ENCODE results near the gene CERS2.

The CERS2 gene

DNA sequence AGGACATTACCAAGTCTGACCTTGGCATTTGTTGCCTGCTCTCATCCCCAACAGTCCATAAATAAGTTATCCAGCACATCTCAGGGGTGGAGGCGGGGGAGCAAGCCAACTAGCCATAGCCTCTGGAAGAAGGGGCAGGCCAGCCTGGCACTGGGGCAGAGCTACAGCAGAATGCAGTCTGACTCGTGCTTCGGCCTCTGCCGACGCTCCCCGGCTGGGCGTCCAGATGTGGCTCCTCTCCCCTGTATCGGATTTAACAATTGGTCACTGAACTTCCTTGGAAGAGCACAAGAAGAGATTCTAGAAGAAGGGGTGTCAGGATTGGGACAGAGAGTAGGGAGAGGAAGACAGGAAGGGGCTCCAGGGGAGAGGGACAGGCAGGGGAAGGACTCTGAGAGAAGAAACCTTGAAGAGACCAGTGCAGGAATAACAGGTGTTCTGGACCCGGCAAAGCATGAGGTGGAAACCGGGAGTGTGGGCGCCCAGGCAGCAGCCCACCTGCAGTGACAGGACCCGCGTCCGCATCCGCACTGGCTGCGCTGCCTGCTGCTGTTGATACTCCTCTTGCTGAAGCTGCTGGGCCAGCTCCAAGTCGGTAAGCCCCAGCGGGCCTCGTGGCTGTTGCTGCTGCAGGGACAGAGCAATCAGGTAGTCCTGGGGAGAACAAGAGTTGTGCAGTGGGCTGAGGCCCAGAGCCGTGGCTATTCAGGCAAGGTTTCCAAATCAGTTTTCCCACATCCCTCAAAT lies 22.7 kb upstream of the CERS2 start:
- no peak for DNase-seq

DNA sequence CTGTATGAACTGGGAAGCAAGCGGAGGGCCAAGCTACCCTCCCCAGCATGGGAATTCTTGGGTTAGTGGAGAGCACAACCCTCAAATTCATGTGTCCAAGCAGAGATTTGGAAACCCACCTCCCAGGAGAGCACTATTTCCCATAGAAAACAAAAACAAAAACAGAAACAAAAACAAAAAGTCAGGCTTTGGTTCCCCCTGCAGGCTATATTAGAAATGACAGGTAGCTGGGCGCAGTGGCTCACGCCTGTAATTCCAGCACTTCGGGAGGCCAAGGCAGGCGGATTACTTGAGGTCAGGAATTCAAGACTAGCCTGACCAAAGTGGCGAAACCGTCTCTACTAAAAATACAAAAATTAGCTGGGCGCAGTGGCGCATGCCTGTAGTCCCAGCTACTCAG lies 21.3 kb upstream of the CERS2 start:
- no peak for DNase-seq

DNA sequence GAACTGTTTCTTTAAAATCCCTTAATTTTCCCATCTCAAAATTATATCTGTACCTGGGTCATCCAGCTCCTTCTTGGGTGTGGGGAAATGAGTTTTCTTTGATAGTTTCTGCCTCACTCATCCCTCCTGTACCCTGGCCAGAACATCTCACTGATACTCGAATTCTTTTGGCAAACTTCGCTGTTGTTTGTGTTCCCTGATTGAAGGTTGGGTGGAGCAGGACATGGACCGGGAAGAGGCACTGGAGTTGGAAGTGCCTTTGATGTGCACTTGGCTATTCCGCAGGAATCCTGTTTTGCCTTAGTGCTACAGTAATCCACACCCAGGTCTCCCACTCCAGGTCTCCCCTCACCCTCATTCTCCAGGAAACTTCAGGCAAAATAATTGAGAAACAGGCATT lies 20.8 kb upstream of the CERS2 start:
- no peak for DNase-seq

DNA sequence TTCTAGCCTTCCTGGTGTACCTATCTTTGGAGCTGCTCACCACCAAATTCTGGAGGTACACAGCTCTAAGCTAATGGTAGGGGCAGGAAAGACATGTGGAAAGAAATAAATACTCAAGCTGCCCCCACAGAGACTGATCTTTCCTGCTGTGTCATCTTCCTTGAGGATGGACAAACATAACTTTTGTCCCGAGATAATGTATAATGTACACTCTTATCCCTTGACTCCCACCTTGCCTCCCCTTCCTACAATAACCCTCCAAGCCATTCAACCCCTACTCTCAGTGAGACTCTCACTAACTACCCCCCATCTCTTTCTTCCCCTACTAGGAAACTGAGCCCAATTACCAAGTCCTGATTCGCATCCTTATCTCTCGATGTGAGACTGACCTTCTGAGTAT lies 19.6 kb upstream of the CERS2 start:
- no peak for DNase-seq

DNA sequence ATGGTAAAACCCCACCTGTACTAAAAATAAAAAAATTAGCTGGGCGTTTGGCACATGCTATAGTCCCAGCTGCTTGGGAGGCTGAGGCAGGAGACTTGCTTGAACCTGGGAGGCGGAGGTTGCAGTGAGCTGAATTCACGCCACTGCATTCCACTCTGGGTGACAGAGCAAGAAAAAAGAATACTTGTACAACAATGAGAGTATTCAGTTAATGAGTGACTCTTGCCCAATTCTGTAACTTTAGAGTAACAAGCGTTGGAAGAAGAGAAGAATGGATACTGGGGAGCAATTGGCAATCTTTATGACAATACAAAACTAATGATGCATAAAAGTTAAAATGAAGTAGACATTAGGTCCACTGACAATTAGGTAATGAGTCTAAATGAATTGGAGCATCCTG lies 18.0 kb upstream of the CERS2 start:
- no peak for DNase-seq

DNA sequence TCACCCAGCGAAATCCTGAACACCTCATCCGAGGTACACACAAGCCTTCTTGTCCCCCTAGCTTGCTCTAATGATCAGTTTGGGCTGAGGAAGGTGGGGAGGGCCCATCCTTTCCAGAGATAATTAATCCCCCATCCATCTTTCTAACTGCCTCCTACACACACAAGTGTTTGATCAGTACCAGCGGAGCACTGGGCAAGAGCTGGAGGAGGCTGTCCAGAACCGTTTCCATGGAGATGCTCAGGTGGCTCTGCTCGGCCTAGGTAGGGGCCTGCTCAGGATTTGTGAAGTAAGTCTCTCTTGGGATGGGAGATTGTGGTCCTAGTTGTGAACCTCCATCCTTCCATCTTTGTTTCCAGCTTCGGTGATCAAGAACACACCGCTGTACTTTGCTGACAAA lies 13.3 kb upstream of the CERS2 start:
- DNase-seq = no peak

DNA sequence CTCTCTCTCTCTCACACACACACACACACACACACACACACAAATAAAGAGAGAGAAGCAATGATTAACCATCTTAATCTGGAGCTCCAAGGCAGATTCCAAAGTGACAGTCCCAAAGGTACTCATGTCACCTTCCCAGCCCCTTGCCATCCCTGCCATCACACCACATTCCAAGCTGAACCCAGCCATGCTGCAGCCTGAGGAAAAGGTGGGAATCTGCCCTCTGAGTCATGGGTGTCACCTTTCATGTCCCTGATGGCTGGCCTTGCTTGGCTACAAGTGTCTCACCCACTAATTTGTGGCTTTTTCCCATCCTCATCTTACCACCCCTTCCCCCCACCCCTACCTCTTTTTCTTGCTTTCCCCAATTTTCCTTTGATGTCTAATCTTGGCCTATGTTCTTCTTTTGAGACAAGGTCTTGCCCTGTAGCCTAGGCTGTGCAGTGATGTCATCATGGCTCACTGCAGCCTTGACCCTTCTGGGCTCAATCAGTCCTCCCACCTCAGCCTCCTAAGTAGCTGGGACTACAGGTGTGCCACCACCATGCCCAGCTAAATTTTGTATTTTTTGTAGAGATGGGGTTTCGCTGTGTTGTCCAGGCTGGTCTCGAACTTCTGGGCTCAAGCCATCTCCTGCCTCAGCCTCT lies 10.7 kb upstream of the CERS2 start:
- no peak for DNase-seq

DNA sequence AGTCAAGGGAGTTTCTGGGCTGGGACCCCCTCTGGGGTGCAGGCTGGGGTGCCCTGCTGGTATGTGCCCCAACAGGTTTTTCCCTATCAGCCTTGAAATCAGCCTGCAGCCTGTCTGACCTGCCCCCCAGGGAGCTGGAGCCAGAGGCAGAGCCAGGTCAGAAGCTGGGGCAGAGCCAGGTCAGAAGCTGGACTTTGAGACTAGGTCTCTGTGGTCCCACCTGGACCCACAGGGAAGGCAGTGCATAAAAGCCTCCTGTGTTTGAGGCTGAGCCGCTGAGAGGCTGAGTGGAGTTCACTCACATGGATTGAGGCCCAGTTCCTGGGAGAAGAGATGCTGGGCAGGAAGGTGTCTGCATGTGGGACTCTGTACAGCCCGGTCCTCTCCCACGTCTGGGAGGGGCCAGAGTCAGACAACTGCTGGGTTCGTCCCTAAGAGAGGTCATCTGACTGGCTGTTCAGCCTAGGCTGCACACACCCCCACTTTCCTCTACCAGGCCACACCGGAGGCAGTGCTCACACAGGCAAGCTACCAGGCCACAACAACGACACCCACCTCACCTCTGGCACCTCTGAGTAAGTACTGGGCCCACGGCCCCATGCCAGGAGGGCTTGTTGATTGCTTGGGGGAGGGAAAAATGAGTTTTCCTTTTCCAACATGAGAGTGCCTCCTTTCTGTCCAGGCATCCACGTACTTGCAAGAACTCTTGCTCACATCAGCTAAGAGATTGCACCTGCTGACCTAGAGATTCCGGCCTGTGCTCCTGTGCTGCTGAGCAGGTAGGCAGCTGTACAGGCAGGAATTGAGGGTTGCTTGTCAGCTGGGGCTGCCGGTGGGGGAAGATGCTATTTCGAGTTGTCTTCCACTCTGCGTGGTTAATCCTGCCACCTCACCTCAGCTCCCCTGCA lies 7.4 kb upstream of the CERS2 start, which contains the start of gene ANXA9:
Gene ANXA9 (plus strand): TSS at position 488 of the 908 bp plus-strand sequence. CDS start 814 bp downstream, outside the sequence.
- no peak for DNase-seq

DNA sequence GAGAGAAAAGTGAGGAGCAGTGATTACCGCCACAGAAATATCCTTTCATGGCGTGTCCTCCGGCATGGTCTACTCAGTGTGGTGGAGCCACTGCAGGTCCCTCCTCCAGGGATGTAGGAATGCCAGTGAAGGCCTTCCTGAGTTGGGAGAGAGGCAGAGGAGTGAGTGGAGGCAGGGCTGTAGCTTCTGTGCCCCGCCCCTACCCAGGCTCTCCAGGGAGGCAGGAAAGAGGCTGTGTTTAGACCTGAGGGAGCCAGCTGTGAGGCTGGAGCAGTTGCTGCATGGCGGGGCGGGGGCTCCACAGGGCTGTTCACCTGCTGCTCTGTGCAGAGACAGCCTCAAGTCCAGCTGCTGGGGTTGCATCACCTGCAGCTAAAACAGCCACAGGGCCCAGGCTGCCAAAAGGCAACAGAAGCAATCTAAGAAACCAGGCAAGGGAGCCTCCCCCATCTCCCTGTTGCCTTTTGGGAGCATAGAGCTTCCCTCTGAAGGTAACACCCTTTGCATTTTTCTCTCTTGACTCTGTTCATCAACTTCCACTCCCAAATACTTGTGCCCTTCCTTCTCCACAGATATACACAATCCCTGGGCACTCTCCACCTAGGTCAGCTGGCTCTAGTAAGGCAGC lies 6.7 kb upstream of the CERS2 start:
- DNase-seq = no peak

DNA sequence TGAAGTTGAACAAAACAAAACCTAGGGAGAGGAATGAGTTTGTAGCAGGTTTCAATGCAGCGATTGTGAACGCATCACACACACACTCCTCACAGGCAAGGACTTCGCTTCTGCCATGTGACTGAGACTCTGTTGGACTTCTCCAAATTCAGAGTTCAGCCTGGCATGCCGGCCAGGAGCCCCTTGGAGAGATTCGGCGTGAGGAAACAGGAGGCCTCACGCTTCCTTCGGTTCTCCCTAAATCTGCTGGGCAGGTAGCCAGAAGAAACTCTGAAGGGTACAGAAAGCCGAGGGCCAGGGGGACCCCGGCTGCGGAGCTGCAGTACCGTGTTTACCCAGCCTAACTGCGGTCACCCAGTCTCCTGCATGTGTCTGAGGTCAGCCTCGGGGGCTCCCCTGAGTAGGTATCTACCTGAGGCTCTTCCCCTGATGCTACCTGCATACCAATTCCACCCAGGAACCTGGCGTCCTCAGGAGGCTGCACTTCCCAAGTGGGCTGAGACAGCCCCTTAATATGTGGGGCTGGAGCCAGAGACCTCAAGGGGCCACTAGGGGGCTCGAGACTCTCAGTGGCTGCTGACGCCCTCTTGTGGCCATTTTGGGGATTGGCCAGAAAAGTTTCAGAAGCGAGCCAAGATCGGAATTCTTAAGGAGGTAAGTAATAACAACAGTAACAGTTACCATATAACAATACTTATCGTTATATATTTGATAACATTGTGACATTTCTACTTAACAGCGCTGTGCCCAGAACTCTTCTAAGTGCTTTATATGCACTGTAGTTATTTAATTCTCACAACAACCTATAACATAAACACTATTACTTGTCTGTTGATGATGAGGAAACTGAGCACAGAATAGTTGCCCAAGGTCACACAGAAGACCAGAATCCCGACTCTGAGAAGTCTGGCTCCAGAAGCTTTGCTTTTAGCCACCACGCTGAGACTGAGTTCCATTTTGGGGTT lies 4.7 kb upstream of the CERS2 start:
- peak; percentile 78 for DNase-seq

DNA sequence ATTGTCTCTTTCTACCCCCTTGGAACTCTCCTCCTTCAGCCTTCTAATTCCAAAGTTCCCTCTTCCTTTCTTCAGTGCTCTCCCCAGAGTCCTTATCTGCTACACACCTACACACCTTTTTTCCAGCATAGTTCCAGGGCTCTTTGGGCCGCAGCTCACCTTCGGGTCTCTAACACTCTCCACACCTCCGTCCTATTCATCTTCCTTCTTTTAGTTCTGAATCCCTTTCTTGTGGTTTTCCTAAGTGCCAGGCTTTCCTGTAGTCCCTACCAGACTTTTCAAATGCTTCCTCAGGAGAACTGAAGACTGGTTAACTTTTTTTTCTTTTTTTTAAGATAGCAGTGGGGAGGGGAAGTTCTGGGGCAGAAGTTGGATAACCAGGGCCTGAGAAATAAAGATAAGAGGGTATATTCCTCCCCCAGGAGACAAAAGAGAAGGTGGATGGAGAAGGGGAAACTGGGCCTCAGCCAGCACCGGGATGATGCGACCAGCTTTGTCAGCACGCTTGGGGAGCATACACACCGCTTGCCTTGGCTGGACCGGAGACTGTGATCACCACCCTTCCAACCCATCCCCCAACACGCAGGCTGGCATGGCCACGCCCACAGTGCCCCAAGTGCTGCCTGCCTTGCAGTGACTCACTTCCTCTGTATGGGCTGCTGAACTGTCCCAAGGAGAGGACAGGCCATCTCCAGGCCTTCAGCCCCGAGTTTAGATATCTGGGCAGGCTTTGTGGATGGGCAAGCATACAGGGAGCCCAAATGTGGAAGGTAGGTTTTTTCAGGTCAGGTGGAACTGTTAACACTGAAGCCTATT lies 2.5 kb upstream of the CERS2 start:
- DNase-seq = peak; percentile 67

DNA sequence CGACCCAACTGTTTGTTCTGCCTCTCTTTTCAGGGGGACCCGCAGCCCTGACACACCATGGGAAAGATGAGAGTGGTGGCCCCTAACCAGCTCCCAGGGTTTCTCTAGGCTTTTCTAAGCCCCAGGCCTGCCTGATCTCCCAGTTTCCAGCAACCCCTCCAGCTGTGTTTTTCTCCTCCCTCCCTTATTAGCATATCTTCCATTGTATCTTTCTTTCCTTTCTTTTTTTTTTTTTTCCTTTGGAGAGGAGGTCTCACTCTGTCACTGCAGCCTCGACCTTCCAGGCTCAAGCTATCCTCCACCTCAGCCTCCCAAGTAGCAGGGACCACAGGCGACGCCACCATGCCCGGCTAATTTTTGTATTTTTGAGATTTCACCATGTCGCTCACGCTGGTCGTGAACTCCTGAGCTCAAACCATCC lies 1.8 kb upstream of the CERS2 start:
- no peak for DNase-seq

DNA sequence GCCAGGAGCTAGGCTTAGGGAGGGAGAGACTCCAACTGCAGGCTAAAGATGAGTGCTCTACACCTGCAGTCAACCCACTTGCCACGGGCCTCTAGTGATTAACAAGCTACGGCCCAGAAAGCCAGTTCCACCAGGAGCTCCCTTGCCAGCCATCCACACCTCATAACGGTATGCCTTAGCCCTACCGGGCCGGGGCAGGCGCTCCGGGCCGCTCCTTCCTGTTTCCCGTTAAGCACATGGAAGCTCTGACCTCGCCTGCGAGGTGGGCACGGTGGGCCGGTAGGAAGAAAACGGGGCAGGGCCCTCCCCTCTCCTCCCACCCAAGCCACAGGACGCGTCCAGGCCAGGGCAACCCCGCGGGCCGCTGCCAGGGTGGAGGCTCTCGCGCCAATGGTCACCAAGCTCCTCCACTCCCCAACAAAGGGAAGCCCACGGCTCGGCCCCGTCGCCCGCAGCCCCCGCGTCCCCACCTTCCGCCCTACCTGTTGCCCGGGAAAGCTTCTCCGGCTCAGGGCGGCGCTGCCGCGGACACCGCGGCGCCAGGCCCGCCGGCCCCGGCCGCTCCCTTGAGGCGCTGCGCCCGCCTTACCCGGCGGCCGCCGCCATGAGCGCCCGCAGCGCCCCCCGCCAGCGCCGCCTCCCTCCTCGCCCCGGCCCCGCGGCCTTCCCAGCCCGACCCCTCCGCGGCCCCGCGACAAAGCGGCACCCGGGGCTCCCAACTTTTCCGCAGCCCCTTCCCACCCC lies 627 bp downstream of the CERS2 start:
- peak; percentile 35 for DNase-seq

DNA sequence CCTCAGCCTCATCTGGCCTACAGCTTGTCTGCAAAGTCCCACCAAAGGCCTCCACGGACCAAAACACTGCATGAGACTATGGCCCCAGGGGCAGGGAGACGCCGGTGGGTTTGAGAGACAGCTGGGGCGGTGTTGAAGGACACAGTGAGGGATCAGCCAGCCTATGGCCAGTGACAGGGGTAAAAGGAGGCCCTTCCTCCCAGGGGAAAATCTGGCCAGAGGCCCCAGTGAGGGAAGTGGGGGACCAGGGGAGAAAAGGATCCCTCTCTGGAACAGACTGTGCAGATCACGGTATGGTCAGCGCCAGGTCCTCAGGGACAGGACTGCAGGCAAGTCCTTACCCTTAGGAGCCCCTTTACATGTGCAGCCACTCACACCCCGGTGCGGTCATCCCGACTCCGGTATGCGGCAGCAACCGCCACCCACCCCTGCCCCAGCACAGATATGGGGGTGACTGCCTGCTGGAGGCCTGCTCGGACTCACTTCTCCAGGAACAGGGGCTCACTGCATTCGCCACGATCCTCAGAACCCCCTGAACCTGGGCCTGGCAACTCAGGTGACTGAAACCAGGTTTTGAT lies 1.3 kb downstream of the CERS2 start:
- peak; percentile 6 for DNase-seq

DNA sequence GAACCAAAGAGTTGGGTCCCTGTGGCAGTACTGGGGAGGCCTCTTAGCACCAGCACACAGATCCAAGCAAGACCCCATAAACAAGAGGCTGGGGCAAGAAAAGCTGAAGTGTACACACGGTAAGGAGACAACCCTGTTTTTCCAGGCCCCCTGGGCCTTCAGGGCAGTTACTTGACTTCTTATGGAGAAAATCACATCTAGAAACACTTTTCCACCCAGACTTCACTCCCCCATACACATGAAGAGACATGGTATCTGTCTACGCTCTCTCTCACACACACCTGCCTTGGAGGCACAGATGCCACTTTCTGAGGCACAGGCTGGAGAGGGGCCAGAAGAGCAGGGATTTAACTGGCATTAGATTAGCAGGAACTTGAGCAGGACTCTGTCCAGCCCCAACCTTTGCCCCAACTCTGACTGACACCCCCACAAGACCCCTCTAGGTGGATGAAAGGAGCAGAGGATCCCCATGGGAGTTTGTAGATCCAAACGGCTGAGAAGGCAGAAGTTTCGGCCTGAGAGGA lies 2.2 kb downstream of the CERS2 start:
- DNase-seq = no peak

DNA sequence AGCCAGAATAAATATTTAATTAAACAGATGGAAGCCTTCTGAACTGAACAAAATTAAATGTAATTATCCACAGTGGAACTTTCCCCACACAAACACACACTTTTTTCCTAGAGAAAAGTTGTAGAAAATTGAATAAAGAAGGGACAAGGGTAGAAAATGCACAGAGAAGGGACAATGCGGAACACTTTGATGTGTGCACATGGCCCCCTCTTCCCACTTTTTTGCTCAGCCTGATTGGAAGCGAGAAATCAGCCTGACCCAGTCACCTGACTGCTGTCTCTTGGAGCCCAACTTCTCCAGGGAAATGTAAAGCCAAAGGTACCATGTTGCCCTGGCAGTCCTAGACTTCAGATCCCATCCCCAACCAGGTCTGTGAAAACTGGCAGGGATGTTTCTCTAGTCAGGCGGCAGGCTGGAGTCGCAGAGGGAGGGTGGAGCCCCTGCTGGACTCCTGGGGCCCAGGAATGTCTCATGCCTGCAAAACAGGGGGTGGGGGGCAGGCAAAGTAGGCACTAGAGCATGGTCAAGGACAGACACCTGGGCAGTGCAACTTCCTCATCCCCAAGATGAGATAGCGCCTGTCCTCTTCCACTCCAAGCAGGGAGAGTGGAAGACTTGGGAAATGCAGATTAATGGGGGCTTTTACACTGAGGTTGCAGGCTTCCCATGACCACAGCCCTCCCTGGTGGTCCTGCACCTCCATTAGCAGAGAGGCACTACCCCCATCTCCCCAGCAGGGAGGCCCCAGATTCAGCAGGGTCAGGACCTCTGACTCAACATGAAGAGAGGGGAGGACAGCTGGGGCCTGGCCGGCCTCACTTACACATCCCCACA lies 2.8 kb downstream of the CERS2 start:
- DNase-seq = no peak

DNA sequence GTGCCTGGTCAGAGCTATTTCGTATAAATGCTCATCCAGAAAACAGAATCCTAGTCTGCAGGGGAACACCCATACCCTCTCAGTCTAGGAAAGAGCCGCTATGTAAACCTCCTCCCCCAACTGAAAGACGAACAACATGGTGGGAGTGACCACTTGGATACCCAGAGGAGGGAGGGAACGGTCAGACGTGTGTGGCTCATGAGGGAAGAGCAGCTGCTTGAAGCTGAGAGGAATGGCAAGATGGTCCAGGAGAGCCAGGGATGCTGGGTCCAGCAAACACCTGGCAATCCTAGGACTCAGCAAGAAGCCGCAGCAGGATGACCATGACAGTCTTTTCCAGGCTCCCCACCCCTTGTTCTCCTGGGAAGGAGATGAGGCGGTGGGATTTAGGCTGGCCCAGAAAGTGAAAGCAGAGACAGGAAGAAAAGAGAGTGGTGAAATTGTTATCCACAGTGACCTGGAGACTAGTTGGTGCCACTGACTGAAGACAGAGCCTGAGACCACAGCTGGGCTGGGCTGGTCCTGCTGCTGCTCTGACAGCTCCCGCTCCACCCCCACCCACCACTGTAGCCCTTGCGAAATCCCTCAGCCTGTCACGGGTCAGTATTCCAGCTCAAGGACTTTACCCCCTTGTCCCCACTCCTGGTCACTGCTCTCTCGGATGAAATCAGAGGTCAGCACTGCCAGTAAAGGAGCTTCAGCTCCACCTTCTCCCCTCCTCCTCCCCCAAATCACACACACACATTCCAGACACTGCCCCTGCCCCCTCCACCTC lies 3.6 kb downstream of the CERS2 start:
- DNase-seq = no peak

DNA sequence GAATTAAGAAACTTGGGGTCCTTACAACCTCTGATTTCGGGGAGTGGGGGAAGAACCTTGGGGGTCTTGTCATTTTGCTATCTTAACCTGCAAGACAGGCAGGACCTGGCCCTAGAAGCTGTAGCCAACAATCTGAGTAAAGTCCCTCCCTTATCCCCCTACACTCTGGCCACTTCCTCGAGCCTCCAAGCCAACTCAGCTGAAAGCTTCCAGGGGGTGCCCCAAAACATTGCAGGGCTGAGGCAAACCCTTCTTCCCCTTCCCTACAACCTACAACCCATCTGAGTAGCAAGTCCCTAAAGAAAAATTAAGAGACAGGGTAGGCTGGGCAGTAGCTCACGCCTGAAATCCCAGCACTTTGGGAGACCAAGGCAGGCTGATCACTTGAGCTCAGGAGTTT lies 5.0 kb downstream of the CERS2 start:
- DNase-seq = no peak
